Gastrocnemius medialis (tissue), 4 donors: ENCODE data around the gene JAK3. TPM values are rescaled to one million over a fixed set of nuclear protein-coding genes. Genes with fewer than 3 reads are reported as not detected.

Experiments
- ATAC-seq, 2 donors: fragments of 150-250 bp; one replicate each; pipeline ENCODE4 v1.9.1; 2016
- DNase-seq, 2 donors: peaks; one replicate each; pipeline ENCODE4 v3.0.0-alpha.2; 2019
- H3K27ac ChIP-seq, 4 donors: fragments of 200-600 bp; sonication (generic); 1 replicate in 1 of 4; 2 replicates in 3 of 4; pipeline ENCODE4 v1.5.1; 2016 to 2018; ENCODE audit warnings: mild to moderate bottlenecking in 2 of 4, moderate library complexity in 1 of 4
- H3K27me3 ChIP-seq, 3 donors: fragments of 200-600 bp; sonication (generic) in 2 of 3; 1 replicate in 1 of 3; 2 replicates in 2 of 3; pipeline versions ENCODE4 v1.5.1 to v1.6.0; 2016 to 2019; ENCODE audit warnings: mild to moderate bottlenecking in 1 of 3, moderate library complexity in 1 of 3
- H3K36me3 ChIP-seq, 2 donors: fragments of 200-600 bp; sonication (generic) in 1 of 2; one replicate each; pipeline ENCODE4 v1.5.1; 2017 to 2018
- H3K4me1 ChIP-seq, 2 donors: fragments of 200-600 bp; sonication (generic) in 1 of 2; one replicate each; pipeline ENCODE4 v1.5.1; 2016 to 2017; ENCODE audit warnings: mild to moderate bottlenecking in 2 of 2
- H3K4me3 ChIP-seq, 4 donors: fragments of 200-600 bp; sonication (generic) in 3 of 4; 1 replicate in 1 of 4; 2 replicates in 3 of 4; pipeline ENCODE4 v1.5.1; 2016 to 2019; ENCODE audit warnings: mild to moderate bottlenecking in 2 of 4
- H3K9me3 ChIP-seq, 3 donors: fragments of 200-600 bp; sonication (generic) in 2 of 3; 1 replicate in 1 of 3; 2 replicates in 2 of 3; pipeline ENCODE4 v1.5.1; 2016 to 2019
- CTCF ChIP-seq, 5 experiments: fragments of 450-650 bp in 3 of 5; fragments of 200-600 bp in 2 of 5; sonication (generic) in 2 of 5; IDR thresholded peaks in 4 of 5; conservative IDR thresholded peaks in 1 of 5; 1 replicate in 4 of 5; 2 replicates in 1 of 5; pipeline ENCODE4 v1.5.1; 2016 to 2019; ENCODE audit warnings: antibody characterized with exemption in 5 of 5, mild to moderate bottlenecking in 3 of 5, moderate library complexity in 3 of 5
- POLR2A ChIP-seq, 2 donors: fragments of 450-650 bp; IDR thresholded peaks; one replicate each; pipeline ENCODE4 v1.6.1; 2017; ENCODE audit warnings: antibody characterized with exemption in 2 of 2, mild to moderate bottlenecking in 2 of 2, moderate library complexity in 2 of 2
- in situ Hi-C, 4 donors: fragments of 200-750 bp; cut with MboI; loops; one replicate each; pipeline versions ENCODE4 v1.15.0 to v1.8.0; 2017; ENCODE audit warnings: low sequenced_read_pairs in 4 of 4
- intact Hi-C: fragments of 100-400 bp; cut with DNase I; formaldehyde crosslinking; loops from one replicate; pipeline ENCODE4 v1.15.1; 2023; ENCODE audit warnings: low total_unique reads
- total RNA-seq, 4 donors: library from RNA; depleted of rRNA; stranded (reverse); fragments of >200 nt; gene quantifications; one replicate each; pipeline versions ENCODE4 v1.1.0 to v1.2.3, GENCODE V29; 2016

JAK3 gene
- total RNA-seq, 4 donors from 2014 or later, result 0.55 to 1.6 (median 1.2) TPM

- peak; percentile 99 for DNase-seq
- in situ Hi-C loops (loop anchor here in 3 of 4 donors (5.0 to 25.0 kb wide), 4 partner anchors 65 to 135 kb away; partner anchors contain the start of gene CCDC124 (in 1 of the 3)), intact Hi-C loops (loop anchor here (1.0 to 10.0 kb wide), 3 partner anchors 73 to 155 kb away; no protein-coding TSS in a partner anchor)
These were observed 11.9 kb upstream of the JAK3 start, which contains the start of gene RPL18A for GRCh38 chr19:17859533-17860330. RPL18A (plus strand) TSS chr19:17859910; CDS start chr19:17859957, 47 bp downstream.

GRCh38 chr19:17855280-17856152 is 7.7 kb upstream of the JAK3 start:
- no peaks in the 10 kb centered on the region for H3K36me3 ChIP-seq
- H3K27me3 ChIP-seq, result peaks cover 0 to 3% (median 0%) of the 10 kb centered on the region in 3 donors
- no peak overlapping the region for H3K4me3 ChIP-seq
- no peaks in the 10 kb centered on the region for H3K9me3 ChIP-seq
- TF ChIP-seq POLR2A (IDR thresholded peaks at IDR 0.05) (no peak), CTCF (IDR thresholded peaks at IDR 0.05 in 4 of 5, conservative IDR thresholded peaks at IDR 0.05 in 1 of 5) (peak; percentile 85 to 99 (median 91))
- H3K4me1 ChIP-seq, result peaks cover 4% of the 10 kb centered on the region in 2 donors
- no peak overlapping the region for H3K27ac ChIP-seq
- intact Hi-C loops, result loop anchor here (1.0 to 10.0 kb wide), 3 partner anchors 77 to 151 kb away; no protein-coding TSS in a partner anchor
- ATAC-seq, result peak; percentile 27 to 31
- in situ Hi-C loops, result loop anchor here in 1 of 4 donors (10.0 to 25.0 kb wide), 2 partner anchors 69 to 132 kb away; no protein-coding TSS in a partner anchor
- peak; percentile 54 to 71 for DNase-seq

More at GRCh38 chr19:17859533-17860330, 11.9 kb upstream of the JAK3 start, which contains the start of gene RPL18A:
- peaks cover 0 to 33% of the 10 kb centered on the region in 2 donors for H3K36me3 ChIP-seq
- H3K4me3 ChIP-seq, result peak within 1 kb of the TSS; percentile 91 to 100 (median 94)
- peak within 1 kb of the TSS; percentile 87 to 96 (median 94) for H3K27ac ChIP-seq
- peak; percentile 98 to 99 for ATAC-seq
- no peaks in the 10 kb centered on the region for H3K9me3 ChIP-seq
- TF ChIP-seq CTCF (IDR thresholded peaks at IDR 0.05 in 4 of 5, conservative IDR thresholded peaks at IDR 0.05 in 1 of 5) (peak; percentile 77 to 88 (median 83)), POLR2A (IDR thresholded peaks at IDR 0.05) (peak; percentile 97)
- H3K27me3 ChIP-seq, result no peaks in the 10 kb centered on the region
- H3K4me1 ChIP-seq, result peaks cover 21 to 35% of the 10 kb centered on the region in 2 donors

- no peak for ATAC-seq
- H3K36me3 ChIP-seq, result no peaks in the 10 kb centered on the region
- intact Hi-C loops (loop anchor here (10.0 kb wide), 1 partner anchor 149 kb away; no protein-coding TSS in a partner anchor), in situ Hi-C loops (loop anchor here in 2 of 4 donors (5.0 to 25.0 kb wide), 3 partner anchors 71 to 133 kb away; no protein-coding TSS in a partner anchor)
- H3K4me3 ChIP-seq, result no peak overlapping the region
- H3K27me3 ChIP-seq, result peaks cover 0 to 3% (median 0%) of the 10 kb centered on the region in 3 donors
- H3K27ac ChIP-seq, result no peak overlapping the region
- H3K9me3 ChIP-seq, result no peaks in the 10 kb centered on the region
- DNase-seq, result no peak
- TF ChIP-seq CTCF (IDR thresholded peaks at IDR 0.05 in 4 of 5, conservative IDR thresholded peaks at IDR 0.05 in 1 of 5), result no peak
- peaks cover under 1 to 1% of the 10 kb centered on the region in 2 donors for H3K4me1 ChIP-seq
These were observed 6.3 kb upstream of the JAK3 start for GRCh38 chr19:17854061-17854460.

GRCh38 chr19:17848595-17849292 is 962 bp upstream of the JAK3 start:
- TF ChIP-seq CTCF (IDR thresholded peaks at IDR 0.05 in 4 of 5, conservative IDR thresholded peaks at IDR 0.05 in 1 of 5), result no peak
- no peak for TF ChIP-seq POLR2A (IDR thresholded peaks at IDR 0.05)
- Histone ChIP-seq H3K4me1 (no peaks in the 10 kb centered on the region), H3K36me3 (no peaks in the 10 kb centered on the region), H3K4me3 (no peak overlapping the region), H3K9me3 (no peaks in the 10 kb centered on the region), H3K27me3 (peaks cover 7 to 29% (median 28%) of the 10 kb centered on the region in 3 donors), H3K27ac (peak overlapping the region in 1 of 4 donors; percentile 67)
- ATAC-seq (no peak), DNase-seq (no peak)
- in situ Hi-C loops, result no loop called here
- intact Hi-C loops, result no loop called here
